CD4-positive, alpha-beta T cell (primary cell): ENCODE results near the gene C17orf78. TPM values are rescaled to one million over a fixed set of nuclear protein-coding genes. Genes with fewer than 3 reads are reported as not detected.
A peak's percentile ranks its signal among the peaks of the same experiment; 100 is the strongest.
"Not testable (repeated sequence)": the region's sequence is repeated elsewhere in the genome, so short reads cannot be mapped to it uniquely, and the experiment has no call there.

ENCODE experiments used
- ATAC-seq: fragments of 200-7000 bp; cut with Tn5 transposase; one replicate; pipeline ENCODE4 v1.10.0; 2022; ENCODE audit warnings: mild to moderate bottlenecking; ENCODE audit not compliant: poor library complexity
- CTCF ChIA-PET: fragments of 350-600 bp; sonication (Branson Sonifier 250); formaldehyde crosslinking; loops from one replicate; lab custom pipeline; 2021; ENCODE audit warnings: antibody characterized with exemption, inconsistent platforms; lab: Charles Lee
- POLR2A ChIA-PET: fragments of 350-600 bp; sonication (Branson Sonifier 250); formaldehyde crosslinking; loops from one replicate; lab custom pipeline; 2021; ENCODE audit warnings: antibody characterized with exemption, inconsistent platforms; lab: Charles Lee
- DNase-seq, 14 experiments: peaks; one replicate each; pipeline ENCODE4 v3.0.0-alpha.2; 2013 to 2020; ENCODE audit warnings: mixed read lengths in 2 of 14
- H3K27ac ChIP-seq, 2 donors: one replicate each; pipeline versions ENCODE4 v1.5.1 to v1.7.0; 2013; ENCODE audit warnings: low read length in 2 of 2, low read depth in 1 of 2, mild to moderate bottlenecking in 1 of 2
- H3K27me3 ChIP-seq, 2 experiments: 1 replicate in 1 of 2; 2 replicates in 1 of 2; pipeline versions ENCODE4 v1.6.1 to v1.7.0; 2013; ENCODE audit warnings: low read length in 2 of 2, control low read depth in 1 of 2, mild to moderate bottlenecking in 1 of 2, moderate library complexity in 1 of 2; ENCODE audit not compliant: insufficient read depth in 2 of 2, control insufficient read depth in 1 of 2
- H3K36me3 ChIP-seq: one replicate; pipeline ENCODE4 v1.6.1; 2013; ENCODE audit warnings: low read length, control low read depth; ENCODE audit not compliant: insufficient read depth
- H3K4me1 ChIP-seq: one replicate; pipeline ENCODE4 v1.6.1; 2013; ENCODE audit warnings: low read length, control low read depth; ENCODE audit not compliant: insufficient read depth
- H3K4me3 ChIP-seq: one replicate; pipeline ENCODE4 v1.5.1; 2013; ENCODE audit warnings: mild to moderate bottlenecking, low read length, moderate library complexity
- H3K9me3 ChIP-seq, 2 experiments: 1 replicate in 1 of 2; 2 replicates in 1 of 2; pipeline versions ENCODE4 v1.6.1 to v1.7.0; 2013; ENCODE audit warnings: low read length in 2 of 2, mild to moderate bottlenecking in 2 of 2, control low read depth in 1 of 2, moderate library complexity in 1 of 2; ENCODE audit not compliant: control insufficient read depth in 1 of 2, insufficient read depth in 1 of 2
- H3K27ac Mint-ChIP-seq: one replicate; pipeline ENCODE4 v1.8.0; 2020; ENCODE audit warnings: mixed read lengths
- H3K27me3 Mint-ChIP-seq: one replicate; pipeline ENCODE4 v1.8.0; 2021; ENCODE audit warnings: mixed read lengths
- H3K36me3 Mint-ChIP-seq: one replicate; pipeline ENCODE4 v1.8.0; 2021; ENCODE audit warnings: low read depth, mixed read lengths
- H3K4me1 Mint-ChIP-seq: one replicate; pipeline ENCODE4 v1.8.0; 2021; ENCODE audit warnings: low read depth, mixed read lengths
- H3K4me3 Mint-ChIP-seq: one replicate; pipeline ENCODE4 v1.8.0; 2020; ENCODE audit warnings: mild to moderate bottlenecking, mixed read lengths
- H3K9me3 Mint-ChIP-seq: one replicate; pipeline ENCODE4 v1.8.0; 2020; ENCODE audit warnings: mixed read lengths
- intact Hi-C, 2 experiments: fragments of 100-400 bp; cut with DNase I in 1 of 2; cut with micrococcal nuclease in 1 of 2; formaldehyde crosslinking; loops; one replicate each; pipeline versions ENCODE4 v1.15.1 to v1.9.0; 2023 to 2025; cut with DNase I, micrococcal nuclease
- total RNA-seq, 174 experiments: library from RNA in 2 of 174; stranded (reverse) in 2 of 174; gene quantifications; one replicate each; pipeline ENCODE4 v1.2.3 and lab custom pipeline; 2021 to 2026
- TF ChIP-seq, protein P1 (sequence below): fragments of 200-600 bp; IDR thresholded peaks from one replicate; pipeline ENCODE4 v1.8.0; 2022; ENCODE audit warnings: antibody characterized with exemption, mild to moderate bottlenecking

The C17orf78 gene
- total RNA-seq, 2 experiments from 2014 or later: not detected

DNA sequence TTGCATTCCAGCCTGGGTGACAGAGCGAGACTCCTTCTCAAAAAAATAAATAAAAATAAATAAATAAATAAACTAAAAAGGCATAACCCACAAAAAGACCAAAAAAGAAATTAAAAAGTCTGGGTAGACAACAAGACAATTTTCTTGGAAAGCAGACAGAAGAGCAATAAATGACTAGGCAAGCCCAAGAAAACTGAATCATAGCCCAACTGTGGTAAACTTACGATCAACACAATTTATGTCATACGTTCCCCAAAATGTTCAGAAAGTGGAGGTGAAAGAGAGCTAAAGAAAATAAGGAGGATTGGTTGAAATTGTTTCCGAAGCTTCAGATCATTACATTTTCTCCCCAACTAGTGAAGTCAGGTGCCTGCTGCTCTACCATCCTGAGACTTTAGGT, 31.3 kb upstream of the C17orf78 start:
- no peak overlapping the region for H3K4me3 ChIP-seq
- H3K36me3 ChIP-seq: peaks cover 5% of the 10 kb centered on the region
- CTCF ChIA-PET: no interaction called here
- peaks cover 17% of the 10 kb centered on the region for H3K36me3 Mint-ChIP-seq
- no peaks in the 10 kb centered on the region for H3K27me3 ChIP-seq
- H3K27ac Mint-ChIP-seq: no peak overlapping the region
- H3K4me1 ChIP-seq: no peaks in the 10 kb centered on the region
- TF ChIP-seq, protein P1, sequence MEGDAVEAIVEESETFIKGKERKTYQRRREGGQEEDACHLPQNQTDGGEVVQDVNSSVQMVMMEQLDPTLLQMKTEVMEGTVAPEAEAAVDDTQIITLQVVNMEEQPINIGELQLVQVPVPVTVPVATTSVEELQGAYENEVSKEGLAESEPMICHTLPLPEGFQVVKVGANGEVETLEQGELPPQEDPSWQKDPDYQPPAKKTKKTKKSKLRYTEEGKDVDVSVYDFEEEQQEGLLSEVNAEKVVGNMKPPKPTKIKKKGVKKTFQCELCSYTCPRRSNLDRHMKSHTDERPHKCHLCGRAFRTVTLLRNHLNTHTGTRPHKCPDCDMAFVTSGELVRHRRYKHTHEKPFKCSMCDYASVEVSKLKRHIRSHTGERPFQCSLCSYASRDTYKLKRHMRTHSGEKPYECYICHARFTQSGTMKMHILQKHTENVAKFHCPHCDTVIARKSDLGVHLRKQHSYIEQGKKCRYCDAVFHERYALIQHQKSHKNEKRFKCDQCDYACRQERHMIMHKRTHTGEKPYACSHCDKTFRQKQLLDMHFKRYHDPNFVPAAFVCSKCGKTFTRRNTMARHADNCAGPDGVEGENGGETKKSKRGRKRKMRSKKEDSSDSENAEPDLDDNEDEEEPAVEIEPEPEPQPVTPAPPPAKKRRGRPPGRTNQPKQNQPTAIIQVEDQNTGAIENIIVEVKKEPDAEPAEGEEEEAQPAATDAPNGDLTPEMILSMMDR: no peak
- POLR2A ChIA-PET: no interaction called here
- no peak overlapping the region for H3K27ac ChIP-seq
- no peaks in the 10 kb centered on the region for H3K9me3 ChIP-seq
- H3K4me1 Mint-ChIP-seq: no peaks in the 10 kb centered on the region
- no peaks in the 10 kb centered on the region for H3K27me3 Mint-ChIP-seq
- H3K4me3 Mint-ChIP-seq: no peak overlapping the region
- no peak for ATAC-seq
- intact Hi-C loops: no loop called here
- DNase-seq: no peak
- H3K9me3 Mint-ChIP-seq: no peaks in the 10 kb centered on the region

DNA sequence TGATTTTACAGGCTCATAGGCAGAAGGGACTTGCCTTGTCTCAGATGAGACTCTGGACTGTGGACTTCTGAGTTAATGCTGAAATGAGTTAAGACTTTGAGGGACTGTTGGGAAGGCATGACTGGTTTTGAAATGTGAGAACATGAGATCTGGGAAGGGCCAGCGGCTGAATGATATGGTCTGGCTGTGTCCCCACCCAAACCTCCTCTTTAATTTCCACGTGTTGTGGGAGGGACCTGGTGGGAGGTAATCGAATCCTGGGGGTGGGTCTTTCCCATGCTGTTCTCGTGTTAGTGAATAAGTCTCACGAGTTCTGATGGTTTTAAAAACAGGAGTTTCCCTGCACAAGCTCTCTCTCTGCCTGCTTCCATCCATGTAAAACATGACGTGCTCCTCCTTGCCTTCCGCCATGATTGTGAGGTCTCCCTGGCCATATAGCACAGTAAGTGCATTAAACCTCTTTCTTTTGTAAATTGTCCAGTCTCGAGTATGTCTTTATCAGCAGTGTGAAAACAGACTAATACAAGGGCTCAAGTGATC, 28.9 kb upstream of the C17orf78 start:
- CTCF ChIA-PET: interaction anchor here (1.0 kb wide), 1 partner anchor 12 kb away, joined by 3 read pairs; no protein-coding TSS in a partner anchor
- not testable (repeated sequence) for H3K9me3 Mint-ChIP-seq

DNA sequence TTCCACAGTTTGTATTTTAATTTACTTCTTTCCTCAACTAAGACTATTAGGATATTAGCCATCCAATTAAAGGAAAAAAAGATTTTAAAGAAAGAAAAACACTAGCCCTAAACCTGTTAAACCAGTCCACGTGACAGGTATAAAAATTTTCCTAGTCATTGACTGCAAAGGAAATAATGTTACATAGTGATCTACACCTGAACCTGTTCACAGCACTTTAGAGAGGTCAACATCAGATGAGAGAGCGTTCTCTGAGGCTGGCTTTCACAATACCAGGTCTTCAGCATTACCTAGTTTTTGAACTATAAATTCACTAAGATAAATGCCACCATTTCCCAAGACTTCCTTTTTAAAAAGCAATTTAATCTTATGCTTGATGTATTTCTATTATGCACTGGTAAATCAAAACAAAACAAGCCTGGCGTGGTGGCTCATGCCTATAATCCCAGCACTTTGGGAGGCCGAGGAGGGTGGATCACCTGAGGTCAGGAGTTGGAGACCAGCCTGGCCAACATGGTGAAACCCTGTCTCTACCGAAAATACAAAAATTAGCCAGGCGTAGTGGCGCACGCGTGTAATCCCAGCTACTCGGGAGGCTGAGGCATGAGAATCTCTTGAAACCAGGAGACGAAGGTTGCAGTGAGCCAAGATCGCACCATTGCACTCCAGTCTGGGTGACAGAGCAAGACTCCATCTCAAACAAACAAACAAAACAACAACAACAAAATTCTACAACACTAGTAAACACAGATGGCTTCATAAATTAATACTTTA, 18.8 kb upstream of the C17orf78 start:
- DNase-seq, H3K36me3 ChIP-seq, H3K27me3 ChIP-seq, H3K27me3 Mint-ChIP-seq, H3K27ac ChIP-seq, H3K9me3 ChIP-seq, H3K4me3 ChIP-seq, CTCF ChIA-PET, H3K9me3 Mint-ChIP-seq, ATAC-seq, H3K36me3 Mint-ChIP-seq, POLR2A ChIA-PET: not testable (repeated sequence)
- Mint-ChIP-seq H3K27ac (peak overlapping the region; percentile 89), H3K4me3 (peak overlapping the region; percentile 54), H3K4me1 (peaks cover 22% of the 10 kb centered on the region)
- peaks cover 16% of the 10 kb centered on the region for H3K4me1 ChIP-seq
- intact Hi-C loops: loop anchor here in 1 of 2 experiments (5.0 kb wide), 2 partner anchors 285 to 410 kb away; partner anchors contain the start of genes AATF and DDX52

More for the DNA sequence above, 28.9 kb upstream of the C17orf78 start:
- POLR2A ChIA-PET, DNase-seq, H3K4me1 Mint-ChIP-seq, H3K9me3 ChIP-seq, H3K4me3 ChIP-seq, H3K36me3 ChIP-seq, H3K27me3 ChIP-seq, H3K4me3 Mint-ChIP-seq, H3K27me3 Mint-ChIP-seq, H3K27ac ChIP-seq, H3K27ac Mint-ChIP-seq, ATAC-seq, intact Hi-C loops, H3K4me1 ChIP-seq: not testable (repeated sequence)
- peaks cover 12% of the 10 kb centered on the region for H3K36me3 Mint-ChIP-seq
